Sigmoid colon (tissue), 7 donors: ENCODE data around the gene BNIP3. TPM values are rescaled to one million over a fixed set of nuclear protein-coding genes. Genes with fewer than 3 reads are reported as not detected.
"Not testable (repeated sequence)": the region's sequence is repeated elsewhere in the genome, so short reads cannot be mapped to it uniquely, and the experiment has no call there.

Source experiments
- DNase-seq: peaks from one replicate; pipeline ENCODE4 v3.0.0-alpha.2; 2019
- H3K27ac ChIP-seq, 4 donors: fragments of 200-600 bp; sonication (generic); one replicate each; pipeline ENCODE4 v1.5.1; 2016 to 2019; ENCODE audit warnings: mild to moderate bottlenecking in 1 of 4
- H3K27me3 ChIP-seq, 3 donors: fragments of 200-600 bp; sonication (generic); one replicate each; pipeline ENCODE4 v1.5.1; 2019; ENCODE audit warnings: mild to moderate bottlenecking in 1 of 3
- H3K36me3 ChIP-seq, 4 donors: fragments of 200-600 bp; sonication (generic); one replicate each; pipeline ENCODE4 v1.5.1; 2016 to 2019
- H3K4me1 ChIP-seq, 4 donors: fragments of 200-600 bp; sonication (generic); one replicate each; pipeline ENCODE4 v1.5.1; 2017 to 2019
- H3K4me3 ChIP-seq, 4 donors: fragments of 200-600 bp; sonication (generic); one replicate each; pipeline ENCODE4 v1.5.1; 2017 to 2019; ENCODE audit warnings: mild to moderate bottlenecking in 2 of 4, moderate library complexity in 1 of 4
- H3K9me3 ChIP-seq, 4 donors: fragments of 200-600 bp in 3 of 4; sonication (generic) in 3 of 4; one replicate each; pipeline versions ENCODE4 v1.5.1 to v1.6.1; 2013 to 2019
- EP300 ChIP-seq, 4 donors: sonication (generic); formaldehyde crosslinking; IDR thresholded peaks; one replicate each; pipeline ENCODE4 v1.6.1; 2017; ENCODE audit warnings: antibody characterized with exemption in 4 of 4
- POLR2A ChIP-seq, 2 donors: fragments of 450-650 bp; IDR thresholded peaks; one replicate each; pipeline ENCODE4 v1.6.1; 2016; ENCODE audit warnings: antibody characterized with exemption in 2 of 2, mild to moderate bottlenecking in 2 of 2, moderate library complexity in 2 of 2
- POLR2AphosphoS5 ChIP-seq, 4 donors: sonication (generic); formaldehyde crosslinking; IDR thresholded peaks; one replicate each; pipeline ENCODE4 v1.6.1; 2017; ENCODE audit warnings: antibody characterized with exemption in 4 of 4
- WGBS, 2 donors: extraction: QIAGEN DNeasy Blood & Tissue Kit; methylation state at CpG; one replicate each; pipeline ENCODE4 v1.1.7; 2013; 5-methylcytosine and 5-hydroxymethylcytosine counted together
- intact Hi-C: fragments of 100-400 bp; cut with DNase I; formaldehyde crosslinking; loops from one replicate; pipeline ENCODE4 v1.15.1; 2023
- polyA plus RNA-seq, 3 donors: library from polyadenylated mRNA; stranded (reverse); fragments of 200-250 nt; gene quantifications; one replicate each; pipeline ENCODE4 v1.2.3, GENCODE V29; 2013
- total RNA-seq, 4 donors: library from RNA; depleted of rRNA; stranded (reverse); fragments of >200 nt; gene quantifications; one replicate each; pipeline ENCODE4 v1.1.0, GENCODE V29; 2016
- TF ChIP-seq, protein P1 (sequence below), 4 experiments: fragments of 450-650 bp in 3 of 4; fragments of 200-600 bp in 1 of 4; IDR thresholded peaks; one replicate each; pipeline ENCODE4 v1.5.1; 2016 to 2019; ENCODE audit warnings: antibody characterized with exemption in 4 of 4, mild to moderate bottlenecking in 3 of 4, moderate library complexity in 2 of 4
- donor health status: healthy with polysubstance abuse.
- donor health status: Bipolar disorder and iron deficiency.
- donor health status: healthy.

Gene BNIP3
- total and polyA plus RNA-seq, 7 donors, result 3.9 to 125 (median 55.9) TPM

DNA sequence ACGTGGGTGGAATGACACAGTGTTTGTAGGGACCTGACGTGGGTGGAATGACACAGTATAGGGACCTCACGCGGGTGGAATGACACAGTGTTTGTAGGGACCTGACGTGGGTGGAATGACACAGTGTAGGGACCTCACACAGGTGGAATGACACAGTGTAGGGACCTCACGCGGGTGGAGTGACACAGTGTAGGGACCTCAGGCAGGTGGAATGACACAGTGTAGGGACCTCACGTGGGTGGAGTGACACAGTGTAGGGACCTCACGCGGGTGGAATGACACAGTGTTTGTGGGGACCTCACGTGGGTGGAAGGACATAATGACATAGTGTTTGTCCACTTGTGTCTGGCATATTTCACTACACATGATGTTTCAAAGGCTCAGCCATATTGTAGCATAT is 61.6 kb downstream of the BNIP3 start:
- intact Hi-C loops, result no loop called here
- no peaks in the 10 kb centered on the region for H3K36me3 ChIP-seq

DNA sequence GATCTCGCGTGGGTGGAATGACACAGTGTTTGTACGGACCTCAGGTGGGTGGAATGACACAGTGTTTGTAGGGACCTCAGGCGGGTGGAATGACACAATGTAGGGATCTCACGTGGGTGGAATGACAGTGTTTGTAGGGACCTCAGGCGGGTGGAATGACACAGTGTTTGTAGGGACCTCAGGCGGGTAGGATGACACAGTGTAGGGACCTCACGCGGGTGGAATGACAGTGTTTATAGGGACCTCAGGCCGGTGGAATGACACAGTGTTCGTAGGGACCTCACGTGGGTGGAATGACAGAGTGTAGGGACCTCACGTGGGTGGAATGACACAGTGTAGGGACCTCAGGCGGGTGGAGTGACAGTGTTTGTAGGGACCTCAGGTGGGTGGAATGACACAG is 62.3 kb downstream of the BNIP3 start:
- H3K4me1 ChIP-seq, intact Hi-C loops, H3K9me3 ChIP-seq, DNase-seq, H3K27me3 ChIP-seq, H3K36me3 ChIP-seq, H3K27ac ChIP-seq, H3K4me3 ChIP-seq: not testable (repeated sequence)
- WGBS, 2 donors, result 94 to 95% methylated on average over 14 of the region's 14 CpGs

More for the DNA sequence above, 61.6 kb downstream of the BNIP3 start:
- whole genome bisulfite sequencing, 2 donors, result 93% methylated on average over 11 of the region's 11 CpGs
- Histone ChIP-seq H3K27me3 (no peaks in the 10 kb centered on the region), H3K4me3 (no peak overlapping the region), H3K4me1 (peaks cover 0 to 5% (median 0%) of the 10 kb centered on the region in 4 donors), H3K27ac (no peak overlapping the region), H3K9me3 (peaks cover 0 to 2% (median 0%) of the 10 kb centered on the region in 4 donors)
- TF ChIP-seq POLR2AphosphoS5 (IDR thresholded peaks at IDR 0.05) (no peak), POLR2A (IDR thresholded peaks at IDR 0.05) (no peak), EP300 (IDR thresholded peaks at IDR 0.05) (no peak)
- TF ChIP-seq, protein P1, sequence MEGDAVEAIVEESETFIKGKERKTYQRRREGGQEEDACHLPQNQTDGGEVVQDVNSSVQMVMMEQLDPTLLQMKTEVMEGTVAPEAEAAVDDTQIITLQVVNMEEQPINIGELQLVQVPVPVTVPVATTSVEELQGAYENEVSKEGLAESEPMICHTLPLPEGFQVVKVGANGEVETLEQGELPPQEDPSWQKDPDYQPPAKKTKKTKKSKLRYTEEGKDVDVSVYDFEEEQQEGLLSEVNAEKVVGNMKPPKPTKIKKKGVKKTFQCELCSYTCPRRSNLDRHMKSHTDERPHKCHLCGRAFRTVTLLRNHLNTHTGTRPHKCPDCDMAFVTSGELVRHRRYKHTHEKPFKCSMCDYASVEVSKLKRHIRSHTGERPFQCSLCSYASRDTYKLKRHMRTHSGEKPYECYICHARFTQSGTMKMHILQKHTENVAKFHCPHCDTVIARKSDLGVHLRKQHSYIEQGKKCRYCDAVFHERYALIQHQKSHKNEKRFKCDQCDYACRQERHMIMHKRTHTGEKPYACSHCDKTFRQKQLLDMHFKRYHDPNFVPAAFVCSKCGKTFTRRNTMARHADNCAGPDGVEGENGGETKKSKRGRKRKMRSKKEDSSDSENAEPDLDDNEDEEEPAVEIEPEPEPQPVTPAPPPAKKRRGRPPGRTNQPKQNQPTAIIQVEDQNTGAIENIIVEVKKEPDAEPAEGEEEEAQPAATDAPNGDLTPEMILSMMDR (IDR thresholded peaks at IDR 0.05), result no peak
- DNase-seq, result peak; percentile 53

Other genes starting within 250 kb of the BNIP3 start
- gene PPP2R2D, start 80.9 kb downstream of the BNIP3 start, total RNA-seq, result 10 to 100 TPM; 22.7 to 44.0 (median 34.6) TPM
- gene PPP2R2D, start 80.9 kb downstream of the BNIP3 start, polyA plus RNA-seq, result 10 to 100 TPM; 18.4 to 23.8 (median 22.8) TPM
- 1 to 10 TPM in 2 of 4 donors, under 1 TPM in 2; 0.49 to 3.0 (median 0.97) TPM for gene JAKMIP3, start 84.0 kb upstream of the BNIP3 start, total RNA-seq
- gene JAKMIP3, start 84.0 kb upstream of the BNIP3 start, polyA plus RNA-seq, result under 1 TPM in 1 of 3 donors, not detected in 2; 0.22 TPM
- 1 to 10 TPM in 1 of 4 donors, under 1 TPM in 3; 0.36 to 1.9 (median 0.69) TPM for gene DPYSL4, start 205.0 kb upstream of the BNIP3 start, total RNA-seq
- under 1 TPM in 2 of 3 donors, not detected in 1; under 0.01 to 0.71 TPM for gene DPYSL4, start 205.0 kb upstream of the BNIP3 start, polyA plus RNA-seq